Stromal cell of bone marrow (primary cell): ENCODE measurements around the gene FAF1.

Experiments used
- DNase-seq: peaks from one replicate; pipeline ENCODE4 v3.0.0-alpha.2; 2012; ENCODE audit warnings: low read depth

Gene FAF1

DNA sequence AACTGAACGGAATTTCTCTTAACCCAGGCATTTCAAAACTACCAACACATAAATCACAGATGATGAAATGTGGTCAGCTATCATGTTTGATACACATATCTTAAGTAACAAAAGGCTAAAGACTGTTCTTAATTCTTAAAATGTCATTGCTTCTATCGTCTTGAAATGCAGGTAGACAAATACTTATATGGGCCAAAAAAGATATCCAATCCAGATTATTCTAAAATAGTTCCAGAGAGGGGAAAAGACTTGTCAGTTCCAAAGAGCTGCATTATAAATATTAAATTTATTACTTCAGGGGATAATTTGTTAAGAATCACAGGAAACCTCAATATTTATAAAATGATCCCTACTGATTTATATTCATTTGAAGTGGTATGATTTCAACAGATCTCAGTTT, 259.4 kb downstream of the FAF1 start:
- DNase-seq, result no peak

DNA sequence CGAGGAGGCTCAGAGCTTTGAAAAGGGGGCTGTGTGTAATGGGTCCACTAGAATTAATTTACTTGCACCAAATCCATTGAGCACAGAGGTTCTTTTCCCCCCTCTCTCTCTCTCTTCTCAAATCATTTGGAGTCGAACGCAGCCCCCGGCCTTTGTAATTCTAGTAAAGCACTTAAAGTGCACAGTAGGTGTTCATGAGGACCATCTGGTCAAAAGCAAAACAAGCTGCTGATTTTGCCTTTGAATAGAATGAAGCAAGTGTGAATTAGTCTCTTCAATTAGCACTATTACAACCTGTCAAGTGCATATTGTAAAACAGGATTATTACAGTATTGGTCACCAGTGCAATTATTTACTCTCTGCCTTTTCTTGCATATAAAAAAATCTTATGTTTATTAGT, 259.9 kb downstream of the FAF1 start:
- no peak for DNase-seq

DNA sequence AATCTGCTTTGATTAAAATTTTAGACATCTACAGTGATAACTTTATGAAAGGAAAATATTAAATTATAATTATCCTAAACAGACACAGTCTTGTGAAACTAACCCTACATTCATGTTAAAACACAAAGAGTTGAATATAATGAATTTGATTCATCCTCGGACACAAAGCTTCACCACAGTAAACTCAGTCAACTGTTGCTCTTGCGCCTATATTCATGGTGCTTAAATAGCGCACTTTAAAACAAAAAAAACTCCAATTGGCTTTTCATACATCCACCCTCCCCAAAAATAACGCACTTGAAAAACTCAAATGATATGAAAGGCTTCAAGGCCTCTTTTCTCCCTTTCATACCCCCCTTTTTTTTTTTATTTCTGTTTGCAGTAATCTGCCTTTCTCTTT, 260.3 kb downstream of the FAF1 start:
- DNase-seq, result no peak

DNA sequence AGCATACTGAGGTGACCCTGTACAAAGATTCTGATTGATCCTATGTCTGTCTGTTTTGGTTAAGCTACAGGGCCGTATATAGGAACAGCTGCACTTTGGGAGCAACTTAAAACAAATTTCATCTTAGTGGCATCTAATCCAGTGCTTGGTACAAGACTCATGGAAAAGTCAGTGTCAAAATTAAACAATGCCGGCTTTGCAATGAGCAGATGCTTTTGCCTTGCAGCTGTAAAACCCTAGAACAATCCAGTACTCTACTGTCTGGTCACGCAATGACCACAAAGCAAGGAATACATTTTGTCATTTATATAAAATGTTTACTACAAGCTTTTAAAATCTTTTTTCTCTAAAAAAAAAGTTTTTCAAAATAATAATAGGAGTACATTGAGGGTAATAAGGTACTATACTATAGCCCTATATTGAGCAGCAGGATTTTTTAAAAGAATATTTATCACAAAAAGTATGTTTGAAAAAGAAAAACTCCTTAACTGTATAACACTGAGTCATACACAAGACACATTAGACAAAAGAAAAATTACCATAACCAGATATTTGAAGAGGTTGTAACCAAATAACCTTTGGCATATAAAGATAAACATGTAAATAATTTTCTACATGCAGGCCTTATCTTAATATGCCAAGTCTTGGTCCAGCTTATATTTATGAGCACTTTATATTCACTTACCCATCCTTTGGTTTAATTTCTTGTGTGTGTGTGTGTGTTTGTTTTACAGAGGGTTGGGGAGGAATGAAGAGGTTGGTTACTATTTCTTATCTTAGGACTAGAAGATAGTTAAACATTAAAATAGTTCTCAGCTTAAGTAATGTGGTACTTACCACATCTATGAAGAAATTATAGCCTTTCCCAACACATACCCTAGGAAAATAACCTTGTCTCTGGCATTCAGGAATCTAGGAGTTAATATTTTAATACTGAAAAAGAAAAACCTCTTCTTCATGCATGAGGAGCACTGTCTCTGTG, 262.3 kb downstream of the FAF1 start:
- DNase-seq, result no peak

DNA sequence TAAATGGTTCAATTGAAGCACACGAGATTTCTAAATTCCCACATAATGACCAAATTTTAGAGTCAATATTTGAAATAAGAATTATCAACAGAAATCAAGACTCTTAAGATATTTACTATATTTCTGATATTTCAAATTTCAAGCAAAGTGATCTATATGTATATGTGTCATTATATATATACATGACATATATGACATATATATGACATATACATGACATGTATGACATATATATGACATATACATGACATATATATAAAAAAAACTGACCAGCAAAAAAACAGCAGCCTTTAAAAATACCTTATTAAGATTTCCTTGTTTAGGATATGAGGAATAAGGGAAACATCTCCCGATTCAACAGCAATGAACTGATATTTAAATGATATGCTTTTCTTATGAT, 266.2 kb downstream of the FAF1 start:
- DNase-seq, result no peak

DNA sequence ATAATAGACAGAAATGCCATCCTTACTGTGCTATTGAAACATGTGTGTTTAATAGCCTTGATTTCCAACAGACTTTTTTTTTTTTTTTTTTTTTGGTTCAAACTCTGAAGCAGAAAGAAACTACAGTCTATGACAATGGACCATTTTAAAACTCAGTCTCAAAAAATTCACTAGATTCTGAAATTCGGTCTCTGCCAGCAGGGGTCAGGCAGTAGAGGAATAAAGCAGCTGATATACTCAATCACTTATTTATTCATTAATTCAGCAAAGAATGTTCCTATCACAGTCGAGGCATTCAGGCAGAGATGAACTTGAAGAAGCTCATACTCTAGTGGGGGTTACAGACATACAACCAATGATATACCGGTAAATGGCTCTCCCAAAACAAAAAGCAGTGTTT, 275.9 kb downstream of the FAF1 start:
- DNase-seq, result no peak

DNA sequence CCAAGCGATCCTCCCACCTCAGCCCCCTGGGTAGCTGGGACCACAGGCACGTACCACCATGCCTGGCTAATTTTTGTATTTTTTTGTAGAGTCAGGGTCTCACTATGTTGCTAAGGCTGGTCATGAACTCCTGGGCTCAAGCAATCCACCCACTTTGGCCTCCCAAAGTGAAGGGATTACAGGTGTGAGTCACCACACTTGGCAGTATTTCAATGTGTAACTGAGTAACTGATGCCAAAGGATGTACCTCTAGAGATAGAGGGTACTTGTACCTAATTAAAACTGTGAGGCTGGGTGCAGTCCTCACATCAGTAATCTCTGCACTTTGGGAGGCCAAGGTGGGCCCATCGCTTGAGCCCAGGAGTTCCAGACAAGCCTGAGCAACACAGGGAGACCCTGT, 278.1 kb downstream of the FAF1 start:
- DNase-seq, result no peak

DNA sequence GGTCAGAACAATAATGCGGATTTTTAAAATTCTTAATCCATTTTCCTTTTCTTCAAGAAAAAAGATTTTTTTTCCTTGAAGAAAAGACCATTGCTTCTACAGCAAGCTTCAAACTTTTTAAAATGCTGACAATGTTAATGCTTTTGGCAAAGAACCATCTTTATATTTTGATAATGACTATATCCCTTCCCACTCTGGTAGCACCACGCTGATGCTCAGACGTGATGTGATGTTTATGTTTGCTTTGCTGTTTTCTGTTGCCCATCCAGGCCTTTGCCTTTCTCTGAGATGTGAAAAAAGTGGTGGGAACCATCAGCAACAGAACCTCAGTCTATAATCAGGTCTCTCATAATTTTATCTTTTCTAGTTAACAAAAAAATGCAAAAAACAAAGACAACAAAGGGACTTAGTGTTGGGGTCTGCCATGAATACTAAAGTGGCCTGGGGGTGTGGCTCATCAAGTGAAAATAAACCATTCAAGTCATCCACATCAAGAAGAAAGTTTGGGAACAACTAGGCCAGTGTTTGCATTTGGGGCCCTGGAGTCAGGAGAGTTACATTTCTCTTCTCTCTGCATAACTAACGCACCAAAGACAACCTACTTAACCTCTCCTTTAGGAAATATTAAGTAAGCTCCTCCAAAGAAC, 292.2 kb downstream of the FAF1 start:
- DNase-seq, result peak; percentile 32

DNA sequence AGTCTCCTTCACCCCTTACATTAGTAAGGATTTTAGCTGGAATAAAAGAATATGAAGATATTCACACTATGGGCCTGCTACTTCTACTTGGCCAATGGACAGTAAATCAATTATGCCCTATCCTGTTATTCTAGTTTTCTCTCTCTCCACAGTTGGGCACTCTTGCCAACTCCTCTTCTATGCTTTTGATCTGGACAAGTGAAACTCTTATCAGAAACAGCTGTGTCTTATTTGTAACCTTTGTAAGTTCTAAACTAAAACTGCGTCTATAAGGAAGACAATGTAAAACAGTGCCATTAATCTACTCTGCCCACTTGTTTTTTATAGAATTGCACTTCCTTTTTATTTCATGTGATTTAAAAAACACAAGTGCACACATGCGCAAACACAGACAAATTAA, 292.8 kb downstream of the FAF1 start:
- no peak for DNase-seq

DNA sequence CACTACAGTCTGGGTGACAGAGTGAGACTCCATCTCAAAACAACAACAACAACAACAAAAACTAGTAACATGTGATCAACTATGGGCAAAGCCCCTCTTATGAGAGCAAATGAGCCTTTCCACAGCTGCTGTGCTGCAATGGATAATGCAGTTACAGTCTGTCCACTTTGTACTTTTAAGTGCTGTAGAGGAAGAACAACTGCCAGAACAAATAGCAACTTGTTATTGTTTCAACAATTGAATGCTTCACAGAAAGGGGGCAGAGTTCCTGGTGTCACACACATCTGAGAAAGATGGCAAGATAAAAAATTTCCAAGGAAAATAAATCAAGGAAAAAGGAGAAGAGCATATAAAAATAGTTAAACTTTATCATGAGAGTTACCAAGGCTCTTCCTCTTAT, 293.2 kb downstream of the FAF1 start:
- no peak for DNase-seq

DNA sequence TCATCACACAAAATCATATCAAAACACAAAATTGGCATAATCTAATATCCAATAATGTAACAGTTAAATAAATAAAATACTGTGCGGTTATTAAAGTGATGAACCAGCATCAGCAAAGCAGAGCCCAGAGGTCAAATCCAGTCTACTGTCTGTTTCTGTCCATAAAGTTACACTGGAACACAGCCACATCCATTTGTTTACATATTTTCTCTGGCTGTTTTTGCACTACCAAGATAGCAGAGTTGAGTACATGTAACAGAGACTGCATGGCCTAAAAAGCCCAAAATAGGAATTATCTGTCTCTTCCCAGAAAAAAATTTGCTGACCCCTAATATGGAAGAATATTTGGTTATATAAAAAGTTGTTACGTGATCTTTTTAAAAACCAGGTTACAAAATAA, 294.7 kb downstream of the FAF1 start:
- DNase-seq, result no peak

DNA sequence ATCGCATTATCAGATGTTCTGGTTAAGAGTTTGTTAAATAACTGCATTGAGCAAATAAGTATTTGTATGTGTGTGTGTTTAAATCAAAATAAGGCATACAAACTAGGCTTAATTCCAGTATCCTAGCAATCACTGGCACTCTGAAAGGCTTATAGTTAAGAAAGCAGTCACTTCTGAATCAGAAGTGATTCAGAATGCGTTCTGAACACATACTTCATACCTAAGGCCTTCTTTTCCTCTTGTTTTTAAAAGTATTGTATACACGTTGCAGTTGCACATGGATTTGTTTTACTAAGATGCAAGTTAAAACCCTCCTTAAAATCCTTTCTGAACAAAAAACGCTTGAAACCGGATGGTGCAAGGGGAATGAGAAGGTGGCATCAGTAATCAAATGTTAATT, 298.4 kb downstream of the FAF1 start:
- DNase-seq, result no peak

DNA sequence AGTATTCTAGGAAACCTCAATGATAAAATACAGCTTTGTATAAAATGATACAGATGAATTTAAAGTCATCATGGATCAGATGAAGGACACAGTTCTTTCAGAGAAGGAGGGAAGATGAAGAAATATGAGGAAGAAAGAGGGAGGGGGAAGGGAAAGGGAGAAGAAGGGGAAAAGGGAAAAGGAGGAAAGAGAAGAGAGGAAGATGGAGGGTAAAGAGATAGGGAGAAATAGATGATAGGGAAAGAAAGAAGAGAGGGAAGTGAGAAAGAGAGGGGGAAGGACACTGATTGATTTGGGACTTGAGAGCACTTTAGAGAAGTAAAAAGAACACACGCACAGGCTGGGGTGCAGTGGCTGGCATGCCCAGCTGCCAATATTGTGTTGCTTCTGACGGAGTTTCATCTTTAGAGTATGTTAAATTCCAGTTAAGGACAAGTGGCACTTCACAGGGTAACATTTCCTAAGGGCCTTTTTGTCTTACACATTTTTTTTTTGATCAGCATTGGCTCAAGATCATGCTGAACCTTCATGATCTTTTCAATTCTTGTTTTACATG, 300.9 kb downstream of the FAF1 start:
- no peak for DNase-seq

DNA sequence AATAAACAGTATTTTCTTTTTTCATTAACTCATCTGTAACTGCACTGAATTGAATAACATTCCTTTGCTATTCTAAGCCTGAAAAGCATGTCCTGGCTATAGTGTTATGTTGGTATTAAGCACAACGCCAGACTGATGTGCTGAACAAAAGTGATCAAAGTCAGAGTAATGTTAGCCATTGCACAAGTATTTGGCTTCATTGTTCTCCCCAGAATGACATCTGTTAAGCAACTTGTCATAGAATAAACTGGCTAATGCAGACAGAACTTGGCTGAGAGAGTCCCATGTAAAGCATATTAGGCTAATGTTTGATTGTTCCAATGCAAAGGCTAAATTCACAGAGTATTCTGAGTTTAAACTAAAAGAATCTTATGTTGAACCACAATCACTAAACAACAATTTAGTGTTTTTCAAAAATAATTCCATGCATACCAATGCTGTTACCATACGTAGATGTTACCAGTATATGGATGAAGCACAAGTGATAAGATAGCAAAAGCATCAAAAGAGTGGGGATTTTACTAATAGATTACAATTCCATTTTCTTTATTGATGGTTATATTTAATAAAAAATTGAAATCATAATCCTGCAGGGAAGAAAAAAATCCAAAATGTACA, 301.5 kb downstream of the FAF1 start:
- DNase-seq, result no peak

DNA sequence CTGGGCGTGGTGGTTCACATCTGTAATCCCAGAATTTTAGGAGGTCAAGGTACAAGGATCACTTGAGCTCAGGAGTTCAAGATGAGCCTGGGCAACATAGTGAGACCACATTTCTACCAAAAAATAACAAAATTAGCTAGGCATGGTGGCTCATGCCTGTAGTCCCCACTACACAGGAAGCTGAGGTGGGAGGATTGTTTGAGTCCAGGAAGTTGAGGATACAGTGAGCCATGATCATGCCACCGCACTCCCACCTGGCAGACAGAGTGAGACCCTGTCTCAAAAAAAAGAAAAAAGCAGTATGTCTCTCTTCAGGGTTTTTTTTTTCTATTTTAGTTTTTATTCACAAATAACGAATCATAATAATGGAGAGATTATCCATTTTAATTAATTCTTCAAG, 303.1 kb downstream of the FAF1 start:
- DNase-seq, result no peak

DNA sequence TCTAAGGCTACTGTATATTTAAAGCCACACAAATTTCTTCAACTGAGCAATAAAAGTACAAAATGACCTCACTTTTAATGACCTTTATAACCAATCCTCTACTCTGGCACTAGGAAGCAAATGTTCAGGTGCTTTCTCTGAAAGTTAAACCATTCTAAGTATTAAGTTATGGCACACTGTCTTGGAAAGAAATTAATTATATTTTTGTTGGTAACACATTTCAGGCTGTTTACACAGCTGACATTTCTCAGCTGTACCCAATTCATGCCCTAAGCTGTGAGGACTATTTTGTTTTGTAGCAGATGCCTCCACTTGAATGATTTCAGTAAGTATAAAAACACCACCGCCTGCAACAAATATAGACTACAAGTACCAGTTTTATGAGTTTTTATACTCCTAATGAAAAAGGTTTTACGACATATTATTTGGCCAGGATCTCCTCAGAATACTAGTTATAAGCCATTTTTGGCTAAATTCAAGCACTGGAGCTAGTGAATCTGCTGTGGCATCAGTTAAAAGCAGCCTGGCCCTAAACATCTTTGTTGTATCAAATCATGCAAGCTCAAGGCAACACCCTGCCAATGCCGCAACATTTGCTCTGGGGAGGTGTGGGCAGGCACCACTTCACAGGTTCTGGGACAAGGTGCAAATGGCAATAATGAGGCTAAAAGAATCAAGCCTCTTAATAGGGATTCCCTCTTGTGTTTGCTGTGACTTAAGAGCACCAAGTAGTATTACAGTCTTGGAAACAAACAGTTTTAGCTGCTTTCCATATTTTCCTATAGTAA, 308.4 kb downstream of the FAF1 start:
- no peak for DNase-seq

DNA sequence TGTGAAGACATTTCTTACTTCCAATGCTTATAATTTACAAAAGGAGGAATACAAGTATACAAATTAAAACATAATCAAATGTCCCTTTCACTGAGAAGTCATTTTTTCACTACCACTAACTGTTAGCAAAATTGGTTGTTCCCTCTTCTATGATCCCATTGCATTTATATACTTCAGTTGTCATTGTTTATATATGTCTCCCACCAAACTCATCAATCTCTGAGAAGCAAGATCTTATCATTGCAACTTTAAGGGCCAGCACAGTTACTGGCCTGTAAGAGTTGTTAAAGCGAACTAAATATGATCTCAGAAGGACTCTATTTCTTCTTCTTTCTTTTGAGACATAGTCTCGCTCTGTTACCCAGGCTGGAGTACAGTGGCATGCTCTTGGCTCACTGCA, 313.5 kb downstream of the FAF1 start:
- DNase-seq, result no peak

DNA sequence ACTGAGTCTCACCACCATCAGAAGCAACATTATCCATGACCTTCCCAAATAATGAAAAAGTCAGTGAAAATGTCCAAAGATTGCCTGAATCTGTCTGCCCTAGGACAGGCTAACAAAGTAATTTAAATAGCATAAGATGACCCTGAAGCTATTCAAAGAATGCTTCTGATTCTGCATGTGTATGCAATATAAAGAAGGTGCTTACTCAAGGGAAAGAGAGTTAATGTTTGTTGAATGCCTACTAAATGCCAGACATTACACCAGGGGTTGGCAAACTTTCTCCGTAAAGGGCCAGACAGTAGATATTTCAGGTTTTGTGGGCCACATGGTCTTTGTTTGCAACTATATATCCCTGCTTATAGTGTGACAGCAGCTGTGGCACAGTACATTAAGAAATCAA, 314.9 kb downstream of the FAF1 start:
- no peak for DNase-seq

DNA sequence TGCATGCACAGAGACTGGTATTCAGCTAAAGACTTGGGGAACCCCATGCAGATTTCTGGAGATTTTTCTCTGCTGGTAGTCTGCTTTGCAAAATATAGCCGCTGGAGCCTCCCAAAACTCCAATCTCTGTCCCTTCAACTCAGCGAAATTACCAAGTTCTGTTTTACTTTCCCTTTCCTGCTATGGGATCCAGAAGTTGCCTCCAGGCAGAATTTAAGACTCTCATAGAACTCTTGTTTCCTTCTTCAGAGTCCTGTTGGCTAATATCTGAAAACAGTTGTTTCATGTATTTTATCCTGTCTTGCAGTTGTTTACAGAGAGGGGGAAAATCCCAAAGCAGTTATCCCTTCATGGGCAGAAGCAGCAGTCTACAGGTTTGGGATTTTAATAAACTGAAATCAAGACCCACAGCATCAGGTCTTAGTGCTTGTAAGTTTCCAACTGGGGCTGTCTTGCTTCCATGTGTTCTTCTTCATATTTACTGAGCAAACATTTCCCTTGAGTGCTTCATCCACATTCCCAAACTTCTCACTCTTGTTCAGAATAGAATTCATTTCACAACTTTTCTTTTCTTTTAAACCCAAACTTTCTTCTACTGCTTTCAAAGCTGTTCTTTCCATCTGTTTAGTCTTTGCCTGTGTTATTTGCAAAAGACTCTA, 315.5 kb downstream of the FAF1 start:
- no peak for DNase-seq

DNA sequence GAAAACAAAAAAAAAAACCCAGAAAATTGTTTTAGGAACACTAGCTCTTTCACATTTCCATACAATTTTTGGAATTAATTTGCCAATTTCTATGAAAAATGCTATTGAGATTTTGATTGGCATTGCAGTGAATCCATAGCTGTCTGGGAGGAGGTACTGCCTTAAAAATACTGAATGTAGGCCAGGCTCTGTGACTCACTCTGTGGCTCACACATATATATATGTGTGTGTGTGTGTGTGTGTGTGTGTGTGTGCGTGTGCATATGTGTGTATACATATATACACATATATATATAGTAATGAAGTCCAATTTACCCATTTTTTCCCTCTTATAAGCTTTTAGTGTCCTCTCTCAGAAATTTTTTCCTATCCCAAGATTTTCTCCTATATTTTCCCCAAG, 322.6 kb downstream of the FAF1 start:
- no peak for DNase-seq

DNA sequence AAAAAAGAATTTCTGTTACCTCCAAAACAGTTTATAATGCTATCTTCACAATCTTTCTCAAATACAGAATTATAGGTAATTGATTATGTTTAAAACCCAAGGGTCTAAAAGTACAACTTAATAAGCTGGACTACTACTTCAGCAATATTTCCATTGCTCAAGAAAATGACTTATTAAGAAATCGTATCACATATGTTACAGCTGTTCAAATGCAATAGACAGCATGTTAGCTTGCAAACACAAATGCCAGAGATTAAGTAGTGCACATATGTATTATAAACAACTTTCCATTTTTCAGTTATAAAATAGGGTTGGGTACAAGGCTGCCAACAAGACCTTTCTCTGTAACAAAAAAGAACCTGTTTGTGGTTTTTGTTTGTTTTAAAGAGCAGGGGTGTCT, 325.8 kb downstream of the FAF1 start:
- DNase-seq, result no peak

DNA sequence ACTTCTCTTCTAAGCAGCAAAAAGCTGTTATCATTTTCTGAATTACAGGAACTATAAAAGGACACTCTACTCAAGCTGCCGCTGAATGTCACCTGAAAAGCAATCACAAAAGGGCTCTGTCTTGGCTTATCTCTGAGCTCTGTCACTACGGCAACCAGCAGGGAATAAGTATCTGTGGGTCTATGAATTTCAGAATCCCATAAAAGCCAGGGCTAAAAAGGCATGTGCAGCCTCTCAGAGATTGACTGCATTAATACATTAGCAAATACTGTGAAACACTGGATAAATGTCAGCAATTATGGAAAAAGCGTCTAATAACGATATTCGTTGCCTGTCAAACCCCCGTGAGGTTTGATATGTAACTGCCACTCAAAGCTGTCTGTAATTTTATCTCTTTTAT, 326.6 kb downstream of the FAF1 start:
- no peak for DNase-seq
